Activated CD8-positive, alpha-beta T cell treated with anti-CD3 and anti-CD28 coated beads for 36 hours (primary cell): ENCODE results near the gene MTMR3. TPM values are rescaled to one million over a fixed set of nuclear protein-coding genes. Genes with fewer than 3 reads are reported as not detected.

Experiments used
- ATAC-seq: fragments of 200-7000 bp; cut with Tn5 transposase; one replicate; pipeline ENCODE4 v1.10.0; 2021; ENCODE audit warnings: mild to moderate bottlenecking, moderate library complexity
- CTCF ChIA-PET: fragments of 350-600 bp; sonication (Branson Sonifier 250); formaldehyde crosslinking; loops from one replicate; lab custom pipeline; 2021; ENCODE audit warnings: antibody characterized with exemption; lab: Charles Lee
- POLR2A ChIA-PET: fragments of 350-600 bp; sonication (Branson Sonifier 250); formaldehyde crosslinking; loops from one replicate; lab custom pipeline; 2021; ENCODE audit warnings: antibody characterized with exemption; lab: Charles Lee
- DNase-seq: peaks from one replicate; pipeline ENCODE4 v3.0.0-alpha.2; 2020
- H3K27ac Mint-ChIP-seq: one replicate; pipeline ENCODE4 v1.8.0; 2021; ENCODE audit warnings: mild to moderate bottlenecking, mixed read lengths
- H3K27me3 Mint-ChIP-seq: one replicate; pipeline ENCODE4 v1.8.0; 2021; ENCODE audit warnings: mixed read lengths
- H3K36me3 Mint-ChIP-seq: one replicate; pipeline ENCODE4 v1.8.0; 2021; ENCODE audit warnings: low read depth, mixed read lengths
- H3K4me1 Mint-ChIP-seq: one replicate; pipeline ENCODE4 v1.8.0; 2021; ENCODE audit warnings: low read depth, mixed read lengths
- H3K4me3 Mint-ChIP-seq: one replicate; pipeline ENCODE4 v1.8.0; 2021; ENCODE audit warnings: mild to moderate bottlenecking, moderate library complexity, mixed read lengths
- H3K9me3 Mint-ChIP-seq: one replicate; pipeline ENCODE4 v1.8.0; 2021; ENCODE audit warnings: mixed read lengths
- CTCF ChIP-seq: fragments of 200-600 bp; IDR thresholded peaks from one replicate; pipeline ENCODE4 v1.8.0; 2022; ENCODE audit warnings: antibody characterized with exemption, mild to moderate bottlenecking
- intact Hi-C: fragments of 100-400 bp; cut with micrococcal nuclease; formaldehyde crosslinking; loops from one replicate; pipeline ENCODE4 v1.10.0; 2022
- total RNA-seq, 2 experiments: library from RNA; stranded (reverse); gene quantifications; one replicate each; pipeline ENCODE4 v1.2.3, GENCODE V29; 2021

The MTMR3 gene
- total RNA-seq, 2 experiments from 2014 or later = 19.5 to 21.3 TPM

DNA sequence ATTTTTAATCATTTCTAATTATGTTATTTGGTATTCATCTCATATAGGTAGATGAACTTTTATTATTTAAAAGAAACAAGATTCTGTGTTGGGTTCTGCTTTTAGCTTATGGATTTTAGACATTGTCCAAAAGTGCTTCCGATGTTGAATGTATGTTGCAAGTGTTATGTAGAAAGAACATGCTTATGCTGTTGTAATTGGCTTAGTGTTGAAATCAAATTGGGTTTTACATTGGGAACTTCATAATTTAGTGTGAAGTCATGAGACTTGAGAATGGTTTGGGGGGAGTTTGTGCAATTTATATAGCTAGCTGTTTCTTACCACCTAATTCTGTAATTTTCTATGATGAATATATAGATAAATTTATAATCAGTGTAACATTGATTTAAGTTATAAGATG is 3.6 kb downstream of the MTMR3 start:
- H3K27me3 Mint-ChIP-seq = no peaks in the 10 kb centered on the region
- H3K4me1 Mint-ChIP-seq = peaks cover 11% of the 10 kb centered on the region
- CTCF ChIA-PET = no interaction called here
- H3K4me3 Mint-ChIP-seq = no peak overlapping the region
- intact Hi-C loops = no loop called here
- no peaks in the 10 kb centered on the region for H3K9me3 Mint-ChIP-seq
- POLR2A ChIA-PET = no interaction called here
- TF ChIP-seq CTCF = no peak
- DNase-seq = no peak
- no peak for ATAC-seq
- H3K27ac Mint-ChIP-seq = no peak overlapping the region
- no peaks in the 10 kb centered on the region for H3K36me3 Mint-ChIP-seq

GRCh38 chr22:29887358-29887757 is 4.4 kb downstream of the MTMR3 start:
- Mint-ChIP-seq H3K27ac (no peak overlapping the region), H3K27me3 (no peaks in the 10 kb centered on the region), H3K9me3 (no peaks in the 10 kb centered on the region), H3K4me3 (no peak overlapping the region), H3K36me3 (no peaks in the 10 kb centered on the region), H3K4me1 (peaks cover 12% of the 10 kb centered on the region)
- ATAC-seq = no peak
- no peak for DNase-seq
- intact Hi-C loops = no loop called here
- CTCF ChIA-PET = no interaction called here
- POLR2A ChIA-PET = no interaction called here
- TF ChIP-seq CTCF = no peak

GRCh38 chr22:29890760-29891159 is 7.8 kb downstream of the MTMR3 start:
- Mint-ChIP-seq H3K27me3 (no peaks in the 10 kb centered on the region), H3K9me3 (no peaks in the 10 kb centered on the region), H3K4me3 (no peak overlapping the region), H3K4me1 (peaks cover 28% of the 10 kb centered on the region), H3K27ac (no peak overlapping the region), H3K36me3 (no peaks in the 10 kb centered on the region)
- TF ChIP-seq CTCF = no peak
- POLR2A ChIA-PET = no interaction called here
- CTCF ChIA-PET = no interaction called here
- DNase-seq (no peak), ATAC-seq (no peak)
- intact Hi-C loops = no loop called here

DNA sequence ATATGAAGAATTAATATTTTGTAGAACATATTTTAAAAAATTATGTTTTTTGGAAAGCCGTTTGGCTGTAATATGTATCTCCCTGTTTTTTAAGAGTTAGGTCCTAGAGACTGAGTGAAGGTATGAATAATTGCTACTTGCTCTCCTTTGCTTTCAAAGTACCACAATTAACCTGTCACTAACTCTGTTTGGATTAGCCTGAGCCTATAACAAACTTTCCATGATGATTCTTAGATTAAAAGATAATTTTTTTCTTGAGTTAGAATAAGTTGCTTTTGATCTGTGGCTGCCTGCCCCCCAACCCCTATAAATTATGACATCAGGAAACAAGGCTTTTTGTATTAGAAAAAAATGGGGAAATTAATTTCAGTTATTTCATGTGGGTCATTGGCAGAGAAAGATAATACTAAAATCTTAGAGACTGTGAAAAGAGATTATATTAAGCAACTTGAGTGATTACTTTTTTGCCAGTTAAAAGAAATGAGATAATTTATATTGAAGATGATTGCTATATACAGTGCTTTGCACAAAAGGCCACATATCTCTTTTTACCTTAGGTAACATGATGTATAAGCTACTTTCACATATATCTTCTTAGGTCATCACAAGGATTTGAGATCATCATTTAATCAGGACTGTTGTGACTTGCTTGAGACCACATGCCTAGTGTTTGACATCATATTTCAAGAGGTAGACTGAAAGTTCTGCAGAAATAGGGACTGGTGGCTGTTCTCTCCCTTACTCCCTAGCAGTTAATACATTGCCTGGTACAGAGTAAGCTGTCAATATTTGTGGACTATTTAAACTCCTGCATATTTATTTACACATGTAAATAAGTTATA is 9.6 kb downstream of the MTMR3 start:
- ATAC-seq = no peak
- intact Hi-C loops = no loop called here
- Mint-ChIP-seq H3K36me3 (peaks cover 2% of the 10 kb centered on the region), H3K4me1 (peaks cover 31% of the 10 kb centered on the region), H3K27ac (no peak overlapping the region), H3K4me3 (no peak overlapping the region), H3K9me3 (no peaks in the 10 kb centered on the region), H3K27me3 (no peaks in the 10 kb centered on the region)
- DNase-seq = no peak
- ChIA-PET POLR2A (no interaction called here), CTCF (no interaction called here)
- TF ChIP-seq CTCF = no peak

- POLR2A ChIA-PET = no interaction called here
- no peak overlapping the region for H3K27ac Mint-ChIP-seq
- no peaks in the 10 kb centered on the region for H3K9me3 Mint-ChIP-seq
- no peak overlapping the region for H3K4me3 Mint-ChIP-seq
- H3K4me1 Mint-ChIP-seq = peaks cover 26% of the 10 kb centered on the region
- ATAC-seq (no peak), DNase-seq (no peak)
- TF ChIP-seq CTCF = no peak
- CTCF ChIA-PET = no interaction called here
- intact Hi-C loops = no loop called here
- H3K27me3 Mint-ChIP-seq = no peaks in the 10 kb centered on the region
- H3K36me3 Mint-ChIP-seq = peaks cover 1% of the 10 kb centered on the region
Measured at GRCh38 chr22:29901354-29901753, 18.4 kb downstream of the MTMR3 start.
